A204.1 (cell line): ENCODE results near the gene URI1.
"Not testable (repeated sequence)": the region's sequence is repeated elsewhere in the genome, so short reads cannot be mapped to it uniquely, and the experiment has no call there.

Experiments used
- FAIRE-seq: peaks from 2 replicates; lab custom pipeline; 2012; peaks lifted over from hg19 to GRCh38; lab: Jason Lieb, UNC

The URI1 gene

DNA sequence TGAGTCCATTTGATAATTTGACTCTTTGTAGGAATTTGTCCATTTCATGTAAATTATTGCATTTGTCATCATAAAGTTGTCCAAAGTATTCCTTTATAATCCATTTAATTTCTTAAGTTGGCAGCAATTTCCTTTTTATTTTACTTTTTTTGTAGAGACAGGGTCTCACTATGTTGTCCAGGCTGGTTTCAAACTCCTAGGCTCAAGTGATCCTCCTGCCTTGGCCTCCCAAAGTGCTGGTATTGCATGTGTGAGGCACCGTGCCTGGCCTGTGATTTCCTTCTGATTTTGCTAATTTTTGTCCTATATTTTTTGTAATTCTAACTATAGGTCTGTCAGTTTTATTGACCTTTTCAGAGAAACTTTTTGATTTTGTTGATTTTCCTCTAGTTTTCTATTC, 84.9 kb downstream of the URI1 start:
- FAIRE-seq, result no peak

DNA sequence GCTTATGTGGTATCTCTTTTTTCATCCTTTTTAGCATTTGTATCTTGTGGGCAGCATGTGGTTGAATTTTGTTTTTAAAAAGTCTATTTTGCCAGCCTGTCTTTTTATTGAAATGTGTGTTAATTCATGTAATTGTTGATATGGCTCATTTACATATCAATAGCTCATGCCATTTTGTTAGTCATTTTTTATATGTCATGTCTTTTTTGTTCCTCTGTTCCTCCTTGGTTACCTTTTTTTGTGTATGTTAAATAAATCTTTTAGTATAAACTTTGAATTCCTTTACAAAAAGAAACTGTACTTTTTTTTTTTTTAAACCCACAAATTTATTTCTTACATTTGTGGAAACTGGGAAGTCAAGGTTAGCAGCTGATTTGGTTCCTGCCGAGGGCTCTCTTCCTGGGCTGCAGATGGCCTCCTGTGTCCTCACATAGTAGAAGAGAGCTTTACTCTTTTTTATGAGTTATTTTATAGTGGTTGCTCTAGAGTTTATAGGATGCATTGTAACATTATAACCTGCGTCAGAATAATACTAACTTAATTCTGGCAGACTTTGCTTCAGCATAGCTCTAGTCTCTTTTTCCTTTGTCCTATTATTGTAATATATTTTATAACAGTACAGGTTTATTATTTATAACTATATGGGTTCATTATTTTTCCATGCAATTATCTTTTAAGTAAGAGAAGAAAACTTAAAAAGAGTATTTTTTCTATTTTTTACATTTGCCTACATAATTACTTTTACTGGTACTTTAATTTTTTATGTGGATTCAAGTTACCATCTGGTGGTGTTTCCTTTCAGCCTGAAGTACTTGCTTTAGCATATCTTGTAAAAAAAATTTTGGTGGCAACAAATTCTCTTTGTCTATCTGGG, 86.3 kb downstream of the URI1 start:
- FAIRE-seq, result no peak

DNA sequence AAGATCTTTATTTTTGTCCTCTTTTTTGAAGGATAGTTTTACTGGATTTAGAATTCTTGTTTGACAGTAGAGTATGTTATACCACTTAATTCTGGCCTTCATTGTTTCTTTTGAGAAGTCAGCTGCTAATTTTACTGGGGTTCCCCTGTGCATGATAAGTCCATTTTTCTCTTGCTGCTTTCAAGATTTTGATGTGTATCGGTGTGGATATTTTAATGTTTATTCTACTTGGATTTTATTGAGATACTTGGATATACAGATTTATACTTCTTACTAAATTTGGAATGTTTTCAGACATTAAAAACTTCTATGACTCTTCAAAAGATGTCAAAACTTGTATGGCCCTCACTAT, 86.9 kb downstream of the URI1 start:
- FAIRE-seq, result no peak

- no peak for FAIRE-seq
Observed at GRCh38 chr19:30029721-30030510, 87.9 kb downstream of the URI1 start.

GRCh38 chr19:30034321-30034720, 92.3 kb downstream of the URI1 start:
- FAIRE-seq, result no peak

- no peak for FAIRE-seq
Observed at GRCh38 chr19:30036154-30037129, 94.4 kb downstream of the URI1 start.

DNA sequence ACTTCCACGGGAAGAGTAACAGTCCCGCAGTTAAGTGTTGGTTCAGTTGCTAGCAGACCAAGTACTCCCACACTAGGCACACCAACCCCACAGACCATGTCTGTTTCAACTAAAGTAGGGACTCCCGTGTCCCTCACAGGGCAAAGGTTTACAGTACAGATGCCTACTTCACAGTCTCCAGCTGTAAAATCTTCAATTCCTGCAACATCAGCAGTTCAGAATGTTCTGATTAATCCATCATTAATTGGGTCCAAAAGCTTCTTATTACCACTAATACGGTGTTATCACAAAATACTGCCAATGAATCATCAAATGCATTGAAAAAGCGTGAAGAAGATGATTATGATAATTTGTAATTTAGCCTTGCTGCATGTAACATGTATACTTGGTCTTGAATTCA, 95.8 kb downstream of the URI1 start:
- FAIRE-seq, result no peak

GRCh38 chr19:30041931-30042330, 99.9 kb downstream of the URI1 start:
- not testable (repeated sequence) for FAIRE-seq

GRCh38 chr19:30043008-30043407, 101.0 kb downstream of the URI1 start:
- not testable (repeated sequence) for FAIRE-seq

GRCh38 chr19:30044273-30045248, 102.5 kb downstream of the URI1 start:
- no peak for FAIRE-seq

DNA sequence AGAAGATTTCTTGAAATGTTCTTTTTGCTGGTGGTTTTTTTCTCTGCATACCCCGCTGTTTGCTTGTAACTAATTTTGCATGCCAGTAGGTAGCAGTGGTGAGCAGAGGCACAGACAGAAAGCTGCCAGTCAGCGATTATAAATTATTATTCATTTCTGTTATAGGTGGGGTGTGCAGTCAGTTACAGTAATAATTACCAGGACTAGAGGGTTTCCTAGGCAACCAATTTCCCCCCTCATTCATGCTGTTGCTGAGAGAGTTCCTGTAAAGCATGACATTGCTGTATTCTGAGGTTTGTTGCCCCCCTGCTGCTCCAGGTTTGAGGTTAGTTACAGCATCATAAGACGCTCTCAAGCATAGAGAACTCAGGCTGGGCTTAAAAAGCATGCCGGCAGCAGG, 104.5 kb downstream of the URI1 start:
- FAIRE-seq, result no peak

- FAIRE-seq, result no peak
Observed at GRCh38 chr19:30047432-30047831, 105.4 kb downstream of the URI1 start.

GRCh38 chr19:30049226-30049625, 107.2 kb downstream of the URI1 start:
- no peak for FAIRE-seq

- FAIRE-seq, result no peak
Observed at GRCh38 chr19:30049846-30050667, 108.0 kb downstream of the URI1 start.

DNA sequence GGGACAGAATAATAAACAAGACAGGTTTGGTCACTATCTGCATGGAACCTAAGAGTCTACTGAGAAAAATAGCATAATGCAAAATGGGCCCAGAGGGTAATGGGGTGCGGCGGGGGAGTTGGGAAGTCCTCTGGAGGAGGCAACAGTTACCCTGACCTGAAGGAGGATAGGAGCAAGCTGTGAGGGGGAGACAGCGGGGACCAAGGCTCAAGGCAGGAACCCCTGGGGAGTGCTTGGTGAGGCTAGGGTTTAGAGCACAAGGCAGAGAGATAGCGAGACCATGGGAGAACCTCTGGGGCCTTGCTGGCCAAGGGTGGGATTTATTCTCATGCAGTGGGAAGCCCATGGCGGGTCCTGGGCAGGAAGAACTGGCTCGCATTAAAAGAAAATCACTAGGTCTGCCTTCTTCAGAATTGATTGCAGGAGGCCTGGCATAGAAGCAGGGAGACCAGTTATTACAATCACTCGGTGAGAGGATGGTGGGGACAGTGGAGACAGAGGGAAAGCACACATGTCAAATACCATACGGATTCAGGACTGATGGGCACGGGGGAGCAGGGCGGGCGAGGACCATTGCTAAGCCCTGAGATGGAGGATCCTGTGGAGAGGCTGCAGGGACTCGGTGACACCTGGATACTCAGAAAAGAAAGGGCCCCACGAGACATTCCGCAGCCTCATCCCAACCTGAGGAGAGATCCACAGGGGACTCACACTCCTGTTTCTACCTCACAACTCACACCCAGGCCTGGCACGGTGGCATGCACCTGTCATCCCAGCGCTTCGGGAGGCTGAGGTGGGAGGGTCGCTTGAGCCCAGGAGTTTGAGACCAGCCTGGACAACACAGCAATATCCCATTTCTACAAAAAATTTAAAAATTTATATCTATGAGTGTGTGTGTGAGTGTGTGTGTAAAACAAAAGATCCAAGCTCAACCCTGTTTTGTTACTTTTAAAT, 110.4 kb downstream of the URI1 start:
- FAIRE-seq, result no peak

DNA sequence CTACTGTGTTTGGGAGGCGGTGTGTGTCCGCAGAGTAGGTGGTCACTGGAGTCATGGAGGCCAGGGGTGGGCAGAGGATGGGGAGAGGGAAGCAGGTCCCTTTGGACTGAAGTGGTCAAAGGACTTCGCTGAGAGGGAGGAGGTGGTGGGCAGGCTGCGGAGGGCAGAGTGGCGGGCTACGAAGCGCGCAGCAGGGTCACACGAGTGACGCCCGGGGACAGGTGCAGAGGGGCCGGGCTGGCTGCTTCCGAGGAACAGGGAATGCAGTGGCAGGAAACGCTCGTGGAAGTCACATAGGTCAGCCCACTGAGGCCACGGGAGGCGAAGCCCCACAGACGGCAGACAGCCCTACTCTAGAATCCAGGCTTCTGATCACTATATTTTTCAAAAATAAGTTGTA, 111.5 kb downstream of the URI1 start:
- FAIRE-seq, result no peak

DNA sequence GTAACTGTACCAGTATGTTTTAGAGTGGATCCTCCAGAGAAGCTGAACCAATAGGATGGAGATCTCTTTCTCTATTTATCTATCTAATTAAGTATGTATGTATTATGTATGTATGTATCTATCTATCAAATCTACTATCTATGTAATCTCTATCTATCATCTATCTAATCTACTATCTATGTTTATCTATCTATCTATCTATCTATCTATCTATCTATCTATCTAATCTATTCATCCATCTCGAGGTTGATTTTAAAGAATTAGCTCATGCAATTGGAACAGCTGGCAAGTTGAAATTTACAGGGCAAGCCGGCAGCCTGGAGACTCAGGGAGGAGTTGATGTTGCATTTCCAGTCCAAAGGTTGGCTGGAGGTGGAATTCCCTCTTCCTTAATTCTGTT, 112.2 kb downstream of the URI1 start:
- no peak for FAIRE-seq

GRCh38 chr19:30056580-30056979, 114.5 kb downstream of the URI1 start:
- FAIRE-seq, result no peak
